Panc1 (cell line): ENCODE data around the gene HCK. TPM values are rescaled to one million over a fixed set of nuclear protein-coding genes. Genes with fewer than 3 reads are reported as not detected.

Experiments used
- ATAC-seq: fragments of 200-7000 bp; cut with Tn5 transposase; 2 replicates; pipeline ENCODE4 v1.9.1; 2020; ENCODE audit warnings: mild to moderate bottlenecking, moderate library complexity
- BruUV-seq: library from RNA; stranded (reverse); fragments of 400-500 nt; replicated peaks from 2 replicates; lab custom pipeline; 2021; lab: Mats Ljungman, UMichigan
- CTCF ChIA-PET: fragments of 300-600 bp; sonication (Branson Sonifier 250); formaldehyde crosslinking; loops from one replicate; lab custom pipeline; 2022; ENCODE audit warnings: antibody characterized with exemption; lab: Charles Lee
- POLR2A ChIA-PET: fragments of 300-600 bp; sonication (Branson Sonifier 250); formaldehyde crosslinking; loops from one replicate; lab custom pipeline; 2022; ENCODE audit warnings: antibody characterized with exemption; lab: Charles Lee
- DNase-seq: peaks from one replicate; pipeline ENCODE4 v3.0.0-alpha.2; 2010; ENCODE audit warnings: low read depth, low spot score
- H3K27ac ChIP-seq: 2 replicates; pipeline ENCODE4 v1.5.1; 2011; ENCODE audit warnings: mild to moderate bottlenecking, low read length, inconsistent platforms
- H3K27me3 ChIP-seq: fragments of 200-500 bp; sonication (Bioruptor generic); 2 replicates; pipeline ENCODE4 v1.6.0; 2014; ENCODE audit warnings: low read length, inconsistent platforms; ENCODE audit not compliant: control insufficient read depth, insufficient read depth
- H3K36me3 ChIP-seq: fragments of 200-500 bp; sonication (Bioruptor generic); 2 replicates; pipeline ENCODE4 v1.5.1; 2014; ENCODE audit warnings: inconsistent platforms, mild to moderate bottlenecking, low read length, moderate library complexity; ENCODE audit not compliant: control insufficient read depth, insufficient read depth
- H3K4me1 ChIP-seq: 2 replicates; pipeline ENCODE4 v1.5.1; 2011; ENCODE audit warnings: inconsistent platforms, mild to moderate bottlenecking, low read length, moderate library complexity; ENCODE audit not compliant: control insufficient read depth, insufficient read depth
- H3K4me3 ChIP-seq, 2 experiments: 2 replicates each; pipeline ENCODE4 v1.5.1; 2011 to 2012; ENCODE audit warnings: low read depth in 2 of 2, low read length in 2 of 2, mild to moderate bottlenecking in 2 of 2, inconsistent platforms in 1 of 2, moderate library complexity in 1 of 2
- H3K9me3 ChIP-seq: fragments of 200-500 bp; sonication (Bioruptor generic); 2 replicates; pipeline ENCODE4 v1.5.1; 2014; ENCODE audit warnings: low read depth, mild to moderate bottlenecking, inconsistent platforms, low read length, moderate library complexity; ENCODE audit not compliant: control insufficient read depth, insufficient read depth
- POLR2AphosphoS5 ChIP-seq: IDR thresholded peaks from 2 replicates; pipeline ENCODE4 v1.6.1; 2012; ENCODE audit warnings: mild to moderate bottlenecking, low read depth, low read length, moderate library complexity
- SIN3A ChIP-seq: IDR thresholded peaks from 2 replicates; pipeline ENCODE4 v1.6.1; 2012; ENCODE audit warnings: low read depth, mild to moderate bottlenecking, low read length, moderate library complexity, borderline replicate concordance; ENCODE audit not compliant: insufficient read depth
- TCF7L2 ChIP-seq: IDR thresholded peaks from 2 replicates; pipeline ENCODE4 v1.6.1; 2011; ENCODE audit warnings: mild to moderate bottlenecking, low read depth, low read length, inconsistent platforms
- in situ Hi-C: cut with HindIII; loops from 2 replicates; pipeline ENCODE4 v1.10.0; 2016; ENCODE audit warnings: low sequenced_read_pairs, low pct_unique_long_range_greater_than_20kb
- intact Hi-C: fragments of 100-400 bp; cut with micrococcal nuclease; formaldehyde crosslinking; loops from one replicate; pipeline ENCODE4 v1.10.0; 2022; ENCODE audit not compliant: unreplicated experiment
- total RNA-seq: library from RNA; stranded (reverse); gene quantifications from one replicate; pipeline ENCODE4 v1.2.1, GENCODE V29; 2021; ENCODE audit not compliant: unreplicated experiment
- TF ChIP-seq, protein P1 (sequence below): fragments of 450-650 bp; IDR thresholded peaks from 2 replicates; pipeline ENCODE4 v1.5.1; 2017; ENCODE audit warnings: mild to moderate bottlenecking
- TF ChIP-seq, protein P2 (sequence below), 2 experiments: IDR thresholded peaks; 2 replicates each; pipeline ENCODE4 v1.6.1; 2011 to 2012; ENCODE audit warnings: low read depth in 2 of 2, control low read depth in 1 of 2, low read length in 1 of 2, mild to moderate bottlenecking in 1 of 2, moderate library complexity in 1 of 2; ENCODE audit not compliant: insufficient read depth in 1 of 2

The HCK gene
- total RNA-seq, 1 experiment from 2014 or later, result 0.98 TPM

DNA sequence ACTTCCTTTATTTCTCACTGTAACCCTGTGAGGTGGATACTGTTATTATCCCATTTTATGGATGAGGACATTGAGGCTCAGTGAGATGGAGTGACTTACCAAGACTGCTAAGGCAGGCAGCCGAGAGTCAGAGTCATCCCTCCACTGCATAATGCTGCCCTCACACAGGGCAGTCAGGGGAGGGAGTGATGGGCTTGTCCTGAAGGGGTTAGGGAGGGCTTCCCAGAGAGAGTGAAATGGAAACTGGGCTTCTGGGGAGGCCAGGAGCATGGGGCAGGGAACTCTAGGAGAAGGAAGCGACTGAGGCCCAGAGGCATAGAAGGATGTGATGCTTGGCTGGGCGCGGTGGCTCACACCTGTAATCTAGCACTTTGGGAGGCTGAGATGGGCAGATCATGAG, 88.6 kb downstream of the HCK start:
- no peaks in the 10 kb centered on the region for H3K9me3 ChIP-seq
- no peak overlapping the region for H3K4me3 ChIP-seq
- H3K27ac ChIP-seq, result no peak overlapping the region
- CTCF ChIA-PET, result no interaction called here
- POLR2A ChIA-PET, result interaction anchor here (0.7 kb wide), 1 partner anchor 149 kb away, joined by 13 read pairs; no protein-coding TSS in a partner anchor
- DNase-seq (no peak), ATAC-seq (no peak)
- intact Hi-C loops, result no loop called here
- BruUV-seq, result no TSS peak
- H3K36me3 ChIP-seq, result peaks cover 35% of the 10 kb centered on the region
- TF ChIP-seq SIN3A (no peak), POLR2AphosphoS5 (no peak), TCF7L2 (no peak)
- TF ChIP-seq, protein P1, sequence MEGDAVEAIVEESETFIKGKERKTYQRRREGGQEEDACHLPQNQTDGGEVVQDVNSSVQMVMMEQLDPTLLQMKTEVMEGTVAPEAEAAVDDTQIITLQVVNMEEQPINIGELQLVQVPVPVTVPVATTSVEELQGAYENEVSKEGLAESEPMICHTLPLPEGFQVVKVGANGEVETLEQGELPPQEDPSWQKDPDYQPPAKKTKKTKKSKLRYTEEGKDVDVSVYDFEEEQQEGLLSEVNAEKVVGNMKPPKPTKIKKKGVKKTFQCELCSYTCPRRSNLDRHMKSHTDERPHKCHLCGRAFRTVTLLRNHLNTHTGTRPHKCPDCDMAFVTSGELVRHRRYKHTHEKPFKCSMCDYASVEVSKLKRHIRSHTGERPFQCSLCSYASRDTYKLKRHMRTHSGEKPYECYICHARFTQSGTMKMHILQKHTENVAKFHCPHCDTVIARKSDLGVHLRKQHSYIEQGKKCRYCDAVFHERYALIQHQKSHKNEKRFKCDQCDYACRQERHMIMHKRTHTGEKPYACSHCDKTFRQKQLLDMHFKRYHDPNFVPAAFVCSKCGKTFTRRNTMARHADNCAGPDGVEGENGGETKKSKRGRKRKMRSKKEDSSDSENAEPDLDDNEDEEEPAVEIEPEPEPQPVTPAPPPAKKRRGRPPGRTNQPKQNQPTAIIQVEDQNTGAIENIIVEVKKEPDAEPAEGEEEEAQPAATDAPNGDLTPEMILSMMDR, result no peak
- TF ChIP-seq, protein P2, sequence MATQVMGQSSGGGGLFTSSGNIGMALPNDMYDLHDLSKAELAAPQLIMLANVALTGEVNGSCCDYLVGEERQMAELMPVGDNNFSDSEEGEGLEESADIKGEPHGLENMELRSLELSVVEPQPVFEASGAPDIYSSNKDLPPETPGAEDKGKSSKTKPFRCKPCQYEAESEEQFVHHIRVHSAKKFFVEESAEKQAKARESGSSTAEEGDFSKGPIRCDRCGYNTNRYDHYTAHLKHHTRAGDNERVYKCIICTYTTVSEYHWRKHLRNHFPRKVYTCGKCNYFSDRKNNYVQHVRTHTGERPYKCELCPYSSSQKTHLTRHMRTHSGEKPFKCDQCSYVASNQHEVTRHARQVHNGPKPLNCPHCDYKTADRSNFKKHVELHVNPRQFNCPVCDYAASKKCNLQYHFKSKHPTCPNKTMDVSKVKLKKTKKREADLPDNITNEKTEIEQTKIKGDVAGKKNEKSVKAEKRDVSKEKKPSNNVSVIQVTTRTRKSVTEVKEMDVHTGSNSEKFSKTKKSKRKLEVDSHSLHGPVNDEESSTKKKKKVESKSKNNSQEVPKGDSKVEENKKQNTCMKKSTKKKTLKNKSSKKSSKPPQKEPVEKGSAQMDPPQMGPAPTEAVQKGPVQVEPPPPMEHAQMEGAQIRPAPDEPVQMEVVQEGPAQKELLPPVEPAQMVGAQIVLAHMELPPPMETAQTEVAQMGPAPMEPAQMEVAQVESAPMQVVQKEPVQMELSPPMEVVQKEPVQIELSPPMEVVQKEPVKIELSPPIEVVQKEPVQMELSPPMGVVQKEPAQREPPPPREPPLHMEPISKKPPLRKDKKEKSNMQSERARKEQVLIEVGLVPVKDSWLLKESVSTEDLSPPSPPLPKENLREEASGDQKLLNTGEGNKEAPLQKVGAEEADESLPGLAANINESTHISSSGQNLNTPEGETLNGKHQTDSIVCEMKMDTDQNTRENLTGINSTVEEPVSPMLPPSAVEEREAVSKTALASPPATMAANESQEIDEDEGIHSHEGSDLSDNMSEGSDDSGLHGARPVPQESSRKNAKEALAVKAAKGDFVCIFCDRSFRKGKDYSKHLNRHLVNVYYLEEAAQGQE (IDR thresholded peaks at IDR 0.05; ENCODE audit: insufficient read depth in 1 of 2, low read depth in 2 of 2, low read length in 1 of 2), result no peak
- no peaks in the 10 kb centered on the region for H3K27me3 ChIP-seq
- in situ Hi-C loops, result no loop called here
- H3K4me1 ChIP-seq, result 0 out of 2 replicates have a peak, but pooled peaks cover 4% of the 10 kb centered on the region

DNA sequence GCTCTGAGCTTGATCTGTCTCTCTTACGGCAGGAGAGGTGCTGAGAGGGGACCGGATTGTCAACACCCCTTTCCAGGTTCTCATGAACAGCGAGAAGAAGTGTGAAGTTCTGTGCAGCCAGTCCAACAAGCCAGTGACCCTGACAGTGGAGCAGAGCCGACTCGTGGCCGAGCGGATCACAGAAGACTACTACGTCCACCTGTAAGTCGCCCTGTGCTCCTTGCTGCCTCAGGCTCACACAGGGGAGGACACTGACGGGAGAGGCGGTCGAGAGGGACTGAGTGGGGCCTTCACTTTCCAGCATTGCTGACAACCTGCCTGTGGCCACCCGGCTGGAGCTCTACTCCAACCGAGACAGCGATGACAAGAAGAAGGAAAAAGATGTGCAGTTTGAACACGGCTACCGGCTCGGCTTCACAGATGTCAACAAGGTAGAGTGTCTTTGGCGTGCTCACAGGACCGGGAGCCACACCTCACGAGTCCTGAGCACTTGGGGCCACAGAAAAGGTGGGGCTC, 89.5 kb downstream of the HCK start:
- no peak for DNase-seq
- CTCF ChIA-PET, result no interaction called here
- POLR2A ChIA-PET, result no interaction called here
- Histone ChIP-seq H3K27ac (no peak overlapping the region), H3K4me1 (no peaks in the 10 kb centered on the region), H3K27me3 (no peaks in the 10 kb centered on the region), H3K4me3 (no peak overlapping the region), H3K9me3 (no peaks in the 10 kb centered on the region), H3K36me3 (peaks cover 33% of the 10 kb centered on the region)
- in situ Hi-C loops, result no loop called here
- TF ChIP-seq, protein P2 (IDR thresholded peaks at IDR 0.05; ENCODE audit: insufficient read depth in 1 of 2, low read depth in 2 of 2, low read length in 1 of 2), result no peak
- TF ChIP-seq, protein P1, result no peak
- TF ChIP-seq POLR2AphosphoS5 (no peak), SIN3A (no peak), TCF7L2 (no peak)
- no peak for ATAC-seq
- intact Hi-C loops, result no loop called here
- BruUV-seq, result no TSS peak
